Activated CD4-positive, alpha-beta T cell treated with anti-CD3 and anti-CD28 coated beads, Interleukin-2, amount 10 ng/mL, durations not matched to agents 24 days and 14 days (primary cell): Measurements from ENCODE around the gene ANKRD9. TPM values are rescaled to one million over a fixed set of nuclear protein-coding genes. Genes with fewer than 3 reads are reported as not detected.

Source experiments
- DNase-seq: peaks from one replicate; pipeline ENCODE4 v3.0.0; 2022
- H3K27ac Mint-ChIP-seq: one replicate; pipeline ENCODE4 v1.8.0; 2022; ENCODE audit warnings: mild to moderate bottlenecking, mixed read lengths
- H3K27me3 Mint-ChIP-seq: one replicate; pipeline ENCODE4 v1.8.0; 2022; ENCODE audit warnings: mixed read lengths
- H3K36me3 Mint-ChIP-seq: one replicate; pipeline ENCODE4 v1.8.0; 2022; ENCODE audit warnings: low read depth, mild to moderate bottlenecking, mixed read lengths
- H3K4me1 Mint-ChIP-seq: one replicate; pipeline ENCODE4 v1.8.0; 2021; ENCODE audit warnings: mixed read lengths
- H3K4me3 Mint-ChIP-seq: one replicate; pipeline ENCODE4 v1.8.0; 2022; ENCODE audit warnings: mild to moderate bottlenecking, moderate library complexity, mixed read lengths
- H3K9me3 Mint-ChIP-seq: one replicate; pipeline ENCODE4 v1.8.0; 2021; ENCODE audit warnings: mixed read lengths
- intact Hi-C: fragments of 100-400 bp; cut with micrococcal nuclease; formaldehyde crosslinking; loops from one replicate; pipeline ENCODE4 v1.15.1; 2023
- total RNA-seq: library from RNA; stranded (reverse); gene quantifications from 2 replicates; pipeline ENCODE4 v1.2.3, GENCODE V29; 2022

ANKRD9 gene
- total RNA-seq, 1 donor from 2014 or later, result 16.5 TPM

- DNase-seq, result no peak
- Mint-ChIP-seq H3K4me3 (no peak overlapping the region), H3K36me3 (no peaks in the 10 kb centered on the region), H3K4me1 (no peaks in the 10 kb centered on the region), H3K27me3 (no peaks in the 10 kb centered on the region), H3K9me3 (no peaks in the 10 kb centered on the region), H3K27ac (no peak overlapping the region)
- intact Hi-C loops, result no loop called here
Observed at GRCh38 chr14:102491786-102492530, 17.6 kb downstream of the ANKRD9 start.

- DNase-seq, result no peak
- Mint-ChIP-seq H3K4me3 (no peak overlapping the region), H3K9me3 (no peaks in the 10 kb centered on the region), H3K27me3 (no peaks in the 10 kb centered on the region), H3K36me3 (no peaks in the 10 kb centered on the region), H3K4me1 (no peaks in the 10 kb centered on the region), H3K27ac (no peak overlapping the region)
- intact Hi-C loops, result no loop called here
Observed at GRCh38 chr14:102491366-102491765, 18.2 kb downstream of the ANKRD9 start.

GRCh38 chr14:102490456-102490855 lies 19.1 kb downstream of the ANKRD9 start:
- no peak overlapping the region for H3K4me3 Mint-ChIP-seq
- H3K9me3 Mint-ChIP-seq, result no peaks in the 10 kb centered on the region
- DNase-seq, result no peak
- H3K27me3 Mint-ChIP-seq, result no peaks in the 10 kb centered on the region
- no peaks in the 10 kb centered on the region for H3K36me3 Mint-ChIP-seq
- intact Hi-C loops, result no loop called here
- H3K4me1 Mint-ChIP-seq, result no peaks in the 10 kb centered on the region
- no peak overlapping the region for H3K27ac Mint-ChIP-seq

- no peak overlapping the region for H3K4me3 Mint-ChIP-seq
- no peak overlapping the region for H3K27ac Mint-ChIP-seq
- no peaks in the 10 kb centered on the region for H3K27me3 Mint-ChIP-seq
- H3K4me1 Mint-ChIP-seq, result no peaks in the 10 kb centered on the region
- intact Hi-C loops, result no loop called here
- DNase-seq, result no peak
- H3K36me3 Mint-ChIP-seq, result peaks cover 5% of the 10 kb centered on the region
- peaks cover 3% of the 10 kb centered on the region for H3K9me3 Mint-ChIP-seq
Observed at GRCh38 chr14:102487204-102487577, 22.4 kb downstream of the ANKRD9 start.

- Mint-ChIP-seq H3K4me3 (no peak overlapping the region), H3K27me3 (no peaks in the 10 kb centered on the region), H3K4me1 (no peaks in the 10 kb centered on the region), H3K36me3 (peaks cover 5% of the 10 kb centered on the region), H3K9me3 (peaks cover 3% of the 10 kb centered on the region), H3K27ac (no peak overlapping the region)
- intact Hi-C loops, result no loop called here
- no peak for DNase-seq
Observed at GRCh38 chr14:102486513-102487203, 22.9 kb downstream of the ANKRD9 start.

GRCh38 chr14:102485693-102486512 lies 23.7 kb downstream of the ANKRD9 start:
- H3K27ac Mint-ChIP-seq, result no peak overlapping the region
- intact Hi-C loops, result no loop called here
- H3K4me1 Mint-ChIP-seq, result no peaks in the 10 kb centered on the region
- H3K36me3 Mint-ChIP-seq, result peaks cover 5% of the 10 kb centered on the region
- H3K27me3 Mint-ChIP-seq, result no peaks in the 10 kb centered on the region
- H3K4me3 Mint-ChIP-seq, result no peak overlapping the region
- no peak for DNase-seq
- peaks cover 3% of the 10 kb centered on the region for H3K9me3 Mint-ChIP-seq

- H3K9me3 Mint-ChIP-seq, result peaks cover 8% of the 10 kb centered on the region
- peaks cover 7% of the 10 kb centered on the region for H3K36me3 Mint-ChIP-seq
- intact Hi-C loops, result no loop called here
- peaks cover 5% of the 10 kb centered on the region for H3K4me1 Mint-ChIP-seq
- H3K27me3 Mint-ChIP-seq, result no peaks in the 10 kb centered on the region
- DNase-seq, result no peak
- no peak overlapping the region for H3K4me3 Mint-ChIP-seq
- H3K27ac Mint-ChIP-seq, result no peak overlapping the region
Observed at GRCh38 chr14:102484316-102484715, 25.3 kb downstream of the ANKRD9 start.

- peaks cover 8% of the 10 kb centered on the region for H3K9me3 Mint-ChIP-seq
- no peak overlapping the region for H3K4me3 Mint-ChIP-seq
- no peaks in the 10 kb centered on the region for H3K27me3 Mint-ChIP-seq
- intact Hi-C loops, result no loop called here
- no peak for DNase-seq
- H3K27ac Mint-ChIP-seq, result no peak overlapping the region
- H3K4me1 Mint-ChIP-seq, result peaks cover 8% of the 10 kb centered on the region
- H3K36me3 Mint-ChIP-seq, result peaks cover 10% of the 10 kb centered on the region
Observed at GRCh38 chr14:102481791-102482238, 27.8 kb downstream of the ANKRD9 start.

GRCh38 chr14:102481371-102481770 lies 28.2 kb downstream of the ANKRD9 start:
- Mint-ChIP-seq H3K27me3 (no peaks in the 10 kb centered on the region), H3K36me3 (peaks cover 10% of the 10 kb centered on the region)
- intact Hi-C loops, result no loop called here

GRCh38 chr14:102479777-102480176 lies 29.8 kb downstream of the ANKRD9 start:
- intact Hi-C loops, result no loop called here
- H3K4me1 Mint-ChIP-seq, result peaks cover 8% of the 10 kb centered on the region
- no peaks in the 10 kb centered on the region for H3K27me3 Mint-ChIP-seq
- peak overlapping the region; percentile 15 for H3K4me3 Mint-ChIP-seq
- peaks cover 10% of the 10 kb centered on the region for H3K36me3 Mint-ChIP-seq
- peaks cover 8% of the 10 kb centered on the region for H3K9me3 Mint-ChIP-seq
- no peak overlapping the region for H3K27ac Mint-ChIP-seq
- no peak for DNase-seq

More at GRCh38 chr14:102481371-102481770, 28.2 kb downstream of the ANKRD9 start:
- no peak for DNase-seq
- peaks cover 8% of the 10 kb centered on the region for H3K4me1 Mint-ChIP-seq
- no peak overlapping the region for H3K4me3 Mint-ChIP-seq
- peaks cover 8% of the 10 kb centered on the region for H3K9me3 Mint-ChIP-seq
- H3K27ac Mint-ChIP-seq, result no peak overlapping the region

- Mint-ChIP-seq H3K4me3 (no peak overlapping the region), H3K27me3 (no peaks in the 10 kb centered on the region), H3K9me3 (peaks cover 7% of the 10 kb centered on the region), H3K4me1 (peaks cover 8% of the 10 kb centered on the region), H3K27ac (no peak overlapping the region), H3K36me3 (peaks cover 10% of the 10 kb centered on the region)
- DNase-seq, result no peak
- intact Hi-C loops, result no loop called here
Observed at GRCh38 chr14:102479107-102479506, 30.5 kb downstream of the ANKRD9 start.

GRCh38 chr14:102474934-102475333 lies 34.6 kb downstream of the ANKRD9 start:
- intact Hi-C loops, result no loop called here
- H3K36me3 Mint-ChIP-seq, result peaks cover 8% of the 10 kb centered on the region
- H3K9me3 Mint-ChIP-seq, result peaks cover 7% of the 10 kb centered on the region
- H3K27ac Mint-ChIP-seq, result no peak overlapping the region
- no peaks in the 10 kb centered on the region for H3K27me3 Mint-ChIP-seq
- H3K4me3 Mint-ChIP-seq, result no peak overlapping the region
- no peak for DNase-seq
- peaks cover 20% of the 10 kb centered on the region for H3K4me1 Mint-ChIP-seq

GRCh38 chr14:102473559-102473958 lies 36.0 kb downstream of the ANKRD9 start:
- Mint-ChIP-seq H3K4me1 (peaks cover 12% of the 10 kb centered on the region), H3K9me3 (peaks cover 10% of the 10 kb centered on the region), H3K27ac (no peak overlapping the region), H3K27me3 (no peaks in the 10 kb centered on the region), H3K4me3 (no peak overlapping the region), H3K36me3 (peaks cover 12% of the 10 kb centered on the region)
- DNase-seq, result no peak
- intact Hi-C loops, result no loop called here

- Mint-ChIP-seq H3K4me1 (peaks cover 12% of the 10 kb centered on the region), H3K4me3 (no peak overlapping the region), H3K36me3 (peaks cover 13% of the 10 kb centered on the region), H3K27ac (no peak overlapping the region), H3K27me3 (no peaks in the 10 kb centered on the region), H3K9me3 (peaks cover 10% of the 10 kb centered on the region)
- intact Hi-C loops, result no loop called here
- DNase-seq, result no peak
Observed at GRCh38 chr14:102472791-102473150, 36.8 kb downstream of the ANKRD9 start.
